ENCODE data around the gene RAD51AP2. TPM values are rescaled to one million over a fixed set of nuclear protein-coding genes. Genes with fewer than 3 reads are reported as not detected.

The RAD51AP2 gene
- polyA plus RNA-seq, 1 donor from 2014 or later: not detected

DNA sequence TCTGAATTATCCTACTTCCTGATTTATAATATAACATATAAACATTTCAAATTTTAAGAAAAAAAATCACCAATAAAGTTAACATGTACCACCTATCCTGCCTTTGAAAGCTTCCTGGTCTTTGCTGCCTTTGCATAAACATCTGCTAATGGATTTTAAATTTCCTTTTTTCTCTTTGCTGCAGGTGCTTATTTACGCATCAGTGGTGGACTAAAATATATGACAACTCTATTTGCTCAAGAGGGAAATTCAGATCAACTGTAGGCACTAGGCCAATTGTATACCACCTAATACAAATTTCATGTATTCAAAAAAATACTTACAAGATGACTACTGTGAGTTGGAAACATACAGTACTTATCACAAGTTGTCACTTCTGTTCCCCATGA, 57.2 kb downstream of the RAD51AP2 start:
- Mint-ChIP-seq H3K9me3 (no peaks in the 10 kb centered on the region), H3K27me3 (no peaks in the 10 kb centered on the region), H3K27ac (no peak overlapping the region), H3K4me1 (no peaks in the 10 kb centered on the region), H3K36me3 (no peaks in the 10 kb centered on the region), H3K4me3 (no peak overlapping the region)

Other genes starting within 250 kb of the RAD51AP2 start
- gene VSNL1, start 22.3 kb upstream of the RAD51AP2 start, polyA plus RNA-seq: not detected
- 43.8 TPM for gene SMC6, start 235.4 kb upstream of the RAD51AP2 start, polyA plus RNA-seq
- 3.2 TPM for gene GEN1, start 235.7 kb upstream of the RAD51AP2 start, polyA plus RNA-seq

Measured in IgD-negative memory B cell (primary cell).